Measurements from ENCODE around the gene ZNF366.
A peak's percentile ranks its signal among the peaks of the same experiment; 100 is the strongest.

ZNF366 gene

GRCh38 chr5:72488756-72489155, 18.5 kb downstream of the ZNF366 start:
- DNase-seq (ENCODE audit: low read depth), result no peak

GRCh38 chr5:72487177-72487576, 20.0 kb downstream of the ZNF366 start:
- no peak for DNase-seq (ENCODE audit: low read depth)

GRCh38 chr5:72486371-72486770, 20.8 kb downstream of the ZNF366 start:
- no peak for DNase-seq (ENCODE audit: low read depth)

- no peak for DNase-seq (ENCODE audit: low read depth)
Measured at GRCh38 chr5:72485430-72485974, 21.7 kb downstream of the ZNF366 start.

- no peak for DNase-seq (ENCODE audit: low read depth)
Measured at GRCh38 chr5:72482046-72482445, 25.2 kb downstream of the ZNF366 start.

GRCh38 chr5:72480841-72481240, 26.4 kb downstream of the ZNF366 start:
- no peak for DNase-seq (ENCODE audit: low read depth)

GRCh38 chr5:72479921-72480320, 27.3 kb downstream of the ZNF366 start:
- no peak for DNase-seq (ENCODE audit: low read depth)

- no peak for DNase-seq (ENCODE audit: low read depth)
Measured at GRCh38 chr5:72478684-72479083, 28.5 kb downstream of the ZNF366 start.

GRCh38 chr5:72478276-72478675, 28.9 kb downstream of the ZNF366 start:
- DNase-seq (ENCODE audit: low read depth), result no peak

GRCh38 chr5:72477644-72478043, 29.6 kb downstream of the ZNF366 start:
- DNase-seq (ENCODE audit: low read depth), result no peak

- DNase-seq (ENCODE audit: low read depth), result no peak
Measured at GRCh38 chr5:72477176-72477575, 30.0 kb downstream of the ZNF366 start.

- DNase-seq (ENCODE audit: low read depth), result no peak
Measured at GRCh38 chr5:72476721-72477120, 30.5 kb downstream of the ZNF366 start.

GRCh38 chr5:72476275-72476674, 30.9 kb downstream of the ZNF366 start:
- no peak for DNase-seq (ENCODE audit: low read depth)

- DNase-seq (ENCODE audit: low read depth), result no peak
Measured at GRCh38 chr5:72474516-72474915, 32.7 kb downstream of the ZNF366 start.

GRCh38 chr5:72474046-72474500, 33.1 kb downstream of the ZNF366 start:
- DNase-seq (ENCODE audit: low read depth), result no peak

GRCh38 chr5:72472666-72473422, 34.4 kb downstream of the ZNF366 start:
- no peak for DNase-seq (ENCODE audit: low read depth)

GRCh38 chr5:72472031-72472430, 35.2 kb downstream of the ZNF366 start:
- no peak for DNase-seq (ENCODE audit: low read depth)

- peak; percentile 60 for DNase-seq (ENCODE audit: low read depth)
Measured at GRCh38 chr5:72470826-72471225, 36.4 kb downstream of the ZNF366 start.

- DNase-seq (ENCODE audit: low read depth), result no peak
Measured at GRCh38 chr5:72468606-72469005, 38.6 kb downstream of the ZNF366 start.

GRCh38 chr5:72468024-72468423, 39.2 kb downstream of the ZNF366 start:
- peak; percentile 74 for DNase-seq (ENCODE audit: low read depth)

GRCh38 chr5:72467461-72467860, 39.7 kb downstream of the ZNF366 start:
- no peak for DNase-seq (ENCODE audit: low read depth)

GRCh38 chr5:72465601-72466563, 41.3 kb downstream of the ZNF366 start:
- DNase-seq (ENCODE audit: low read depth), result no peak

- no peak for DNase-seq (ENCODE audit: low read depth)
Measured at GRCh38 chr5:72465066-72465465, 42.1 kb downstream of the ZNF366 start.

All from HS-5 (cell line).